ENCODE results near the gene RNF141. TPM values are rescaled to one million over a fixed set of nuclear protein-coding genes. Genes with fewer than 3 reads are reported as not detected.

The RNF141 gene
- polyA plus RNA-seq, 1 experiment, result 34.8 TPM

- H3K27ac ChIP-seq (ENCODE audit: low read depth, low read length), result no peak overlapping the region
- no peak for TF ChIP-seq CTCF (IDR thresholded peaks at IDR 0.05; ENCODE audit: low read depth, low read length)
- H3K9me3 ChIP-seq (ENCODE audit: control insufficient read depth, insufficient read depth, low read length), result no peaks in the 10 kb centered on the region
- no peak overlapping the region for H3K4me3 ChIP-seq (ENCODE audit: low read depth, low read length)
- no peaks in the 10 kb centered on the region for H3K27me3 ChIP-seq (ENCODE audit: control insufficient read depth, insufficient read depth, low read length)
- CTCF ChIA-PET, result no interaction called here
- no peak for DNase-seq (ENCODE audit: low read depth, low spot score)
- POLR2A ChIA-PET, result no interaction called here
These were observed 53.9 kb downstream of the RNF141 start for GRCh38 chr11:10487002-10487647.

GRCh38 chr11:10486161-10486840, 54.7 kb downstream of the RNF141 start:
- no peak for DNase-seq (ENCODE audit: low read depth, low spot score)
- no peaks in the 10 kb centered on the region for H3K27me3 ChIP-seq (ENCODE audit: control insufficient read depth, insufficient read depth, low read length)
- POLR2A ChIA-PET, result no interaction called here
- no peaks in the 10 kb centered on the region for H3K9me3 ChIP-seq (ENCODE audit: control insufficient read depth, insufficient read depth, low read length)
- H3K27ac ChIP-seq (ENCODE audit: low read depth, low read length), result no peak overlapping the region
- H3K4me3 ChIP-seq (ENCODE audit: low read depth, low read length), result no peak overlapping the region
- CTCF ChIA-PET, result no interaction called here
- TF ChIP-seq CTCF (IDR thresholded peaks at IDR 0.05; ENCODE audit: low read depth, low read length), result no peak

DNA sequence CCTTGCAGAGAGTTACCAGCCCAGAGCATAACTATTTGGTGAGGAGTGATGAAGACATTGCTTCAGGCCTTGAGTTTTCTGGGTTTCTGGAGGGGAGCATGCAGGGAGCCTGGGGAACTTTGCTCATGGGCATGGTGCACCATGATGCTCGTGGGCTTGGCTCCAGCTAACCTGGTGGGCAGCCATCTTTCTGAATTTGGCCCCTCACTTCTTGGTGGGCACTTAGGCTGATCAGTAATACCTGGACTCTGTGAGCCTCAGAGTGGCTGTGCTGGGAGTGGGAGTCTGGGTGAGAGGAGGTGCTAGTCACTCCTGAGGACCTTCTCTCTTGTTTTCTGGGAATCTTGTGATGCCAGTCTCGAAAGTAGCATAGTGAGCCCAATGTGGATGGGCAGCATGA, 55.3 kb downstream of the RNF141 start:
- Histone ChIP-seq H3K4me3 (ENCODE audit: low read depth, low read length) (no peak overlapping the region), H3K27ac (ENCODE audit: low read depth, low read length) (no peak overlapping the region), H3K9me3 (ENCODE audit: control insufficient read depth, insufficient read depth, low read length) (no peaks in the 10 kb centered on the region), H3K27me3 (ENCODE audit: control insufficient read depth, insufficient read depth, low read length) (no peaks in the 10 kb centered on the region)
- POLR2A ChIA-PET, result no interaction called here
- CTCF ChIA-PET, result no interaction called here
- TF ChIP-seq CTCF (IDR thresholded peaks at IDR 0.05; ENCODE audit: low read depth, low read length), result no peak
- no peak for DNase-seq (ENCODE audit: low read depth, low spot score)

DNA sequence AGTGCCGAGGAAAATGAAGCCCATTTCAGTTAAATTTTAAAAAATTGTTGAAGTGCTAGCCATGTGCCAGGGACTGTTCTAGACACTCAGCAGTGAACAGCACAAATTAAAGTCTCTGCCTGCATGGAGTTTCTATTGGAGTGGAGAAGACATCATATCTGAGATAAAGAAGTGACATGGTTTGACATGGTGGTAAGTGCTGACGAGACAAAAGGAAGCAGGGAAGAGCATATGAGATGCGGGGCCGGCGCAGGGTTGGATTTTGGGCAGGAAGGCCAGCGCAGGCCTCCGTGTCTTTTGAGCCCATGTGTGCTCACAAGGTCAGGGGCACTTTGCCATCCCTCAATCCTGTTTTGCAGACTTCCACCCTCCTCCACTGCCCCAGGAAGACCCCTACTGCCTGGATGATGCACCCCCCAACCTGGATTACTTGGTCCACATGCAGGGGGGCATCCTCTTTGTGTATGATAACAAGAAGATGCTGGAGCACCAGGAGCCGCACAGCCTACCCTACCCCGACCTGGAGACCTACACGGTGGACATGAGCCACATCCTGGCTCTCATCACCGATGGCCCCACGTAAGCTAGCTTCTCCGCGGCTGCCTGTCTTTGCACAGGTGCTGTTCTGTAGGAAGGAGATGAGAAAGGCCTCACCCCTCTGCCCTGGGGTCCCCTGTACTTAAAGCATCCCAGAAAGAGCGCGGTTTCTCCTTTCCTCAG, 56.4 kb downstream of the RNF141 start:
- no peaks in the 10 kb centered on the region for H3K27me3 ChIP-seq (ENCODE audit: control insufficient read depth, insufficient read depth, low read length)
- CTCF ChIA-PET, result no interaction called here
- H3K9me3 ChIP-seq (ENCODE audit: control insufficient read depth, insufficient read depth, low read length), result no peaks in the 10 kb centered on the region
- no peak for TF ChIP-seq CTCF (IDR thresholded peaks at IDR 0.05; ENCODE audit: low read depth, low read length)
- no peak for DNase-seq (ENCODE audit: low read depth, low spot score)
- H3K4me3 ChIP-seq (ENCODE audit: low read depth, low read length), result no peak overlapping the region
- POLR2A ChIA-PET, result no interaction called here
- no peak overlapping the region for H3K27ac ChIP-seq (ENCODE audit: low read depth, low read length)

DNA sequence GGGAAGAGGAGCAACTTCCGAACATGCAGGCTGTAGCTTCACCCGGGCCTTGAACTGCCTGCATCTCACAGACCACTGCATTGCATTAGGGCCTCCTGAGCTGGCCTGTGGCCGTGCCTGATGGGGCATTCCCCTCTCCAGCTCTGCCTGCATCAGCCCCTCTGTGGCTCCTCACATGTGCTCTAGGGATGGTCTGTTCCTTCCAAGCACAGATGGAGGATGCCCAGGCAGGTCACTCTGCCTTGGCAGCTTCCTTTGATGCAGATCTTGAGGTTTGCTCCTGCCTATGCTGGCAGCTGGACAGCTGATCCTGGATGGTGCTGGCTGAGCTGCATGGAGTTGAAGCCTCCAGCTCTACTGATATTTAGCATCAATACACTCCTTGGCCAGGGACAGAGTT, 57.4 kb downstream of the RNF141 start:
- no peaks in the 10 kb centered on the region; the same call in 1 of the 2 replicates for H3K9me3 ChIP-seq (ENCODE audit: control insufficient read depth, insufficient read depth, low read length)
- ChIA-PET POLR2A (interaction anchor here (1.3 kb wide), 1 partner anchor 28 kb away, joined by 3 read pairs; no protein-coding TSS in a partner anchor), CTCF (no interaction called here)
- no peak for TF ChIP-seq CTCF (IDR thresholded peaks at IDR 0.05; ENCODE audit: low read depth, low read length)
- no peak for DNase-seq (ENCODE audit: low read depth, low spot score)
- no peak overlapping the region for H3K4me3 ChIP-seq (ENCODE audit: low read depth, low read length)
- no peaks in the 10 kb centered on the region for H3K27me3 ChIP-seq (ENCODE audit: control insufficient read depth, insufficient read depth, low read length)
- no peak overlapping the region for H3K27ac ChIP-seq (ENCODE audit: low read depth, low read length)
